NOMO-1 treated with DMSO at 0.1 percent for 48 hours (cell line): ENCODE measurements around the gene ATG5.

Experiments
- DNase-seq: peaks from one replicate; lab custom pipeline; 2025; ENCODE audit not compliant: unreplicated experiment; lab: John Stamatoyannopoulos, UW

ATG5 gene

DNA sequence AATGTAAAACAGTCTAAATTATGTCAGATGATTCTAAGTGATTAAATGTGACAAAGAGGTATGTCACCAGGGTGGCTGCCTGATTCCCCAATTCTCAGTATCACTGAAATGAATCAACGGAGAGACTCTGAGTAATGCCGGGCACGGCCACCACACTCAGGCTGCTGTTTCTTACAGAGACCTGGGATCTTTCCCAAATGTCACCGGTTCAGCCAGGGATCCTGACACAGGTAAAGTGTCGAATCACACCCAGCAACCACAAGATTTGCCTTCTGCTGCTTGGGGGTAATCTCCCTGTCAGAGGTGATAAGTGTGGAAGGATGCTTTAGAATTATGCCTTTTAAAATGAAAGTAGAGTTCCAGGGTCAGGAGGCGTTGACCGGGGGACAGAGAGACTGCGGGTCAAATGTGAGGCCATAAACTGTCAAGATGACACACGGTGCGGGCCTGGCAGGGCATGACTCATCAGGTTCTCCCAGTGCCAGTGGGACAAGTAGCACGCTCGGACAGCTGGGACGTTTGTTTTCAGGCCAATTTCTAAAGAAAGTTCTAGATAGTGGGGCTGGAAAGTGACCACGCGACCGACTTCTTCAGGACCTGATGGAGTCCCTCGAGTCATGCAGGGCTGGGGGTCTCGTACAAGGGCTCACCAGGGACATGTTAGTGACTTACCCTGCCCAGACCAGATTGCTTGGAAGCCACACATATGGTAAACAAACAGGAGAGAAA is 190.5 kb downstream of the ATG5 start:
- peak; percentile 63 for DNase-seq
